GM19452 (cell line): ENCODE results near the gene TM7SF2.

ENCODE experiments used
- ATAC-seq: cut with Tn5 transposase; IDR thresholded peaks from one replicate; pipeline ENCODE4 v1.9.1; 2021; ENCODE audit not compliant: unreplicated experiment

Gene TM7SF2

DNA sequence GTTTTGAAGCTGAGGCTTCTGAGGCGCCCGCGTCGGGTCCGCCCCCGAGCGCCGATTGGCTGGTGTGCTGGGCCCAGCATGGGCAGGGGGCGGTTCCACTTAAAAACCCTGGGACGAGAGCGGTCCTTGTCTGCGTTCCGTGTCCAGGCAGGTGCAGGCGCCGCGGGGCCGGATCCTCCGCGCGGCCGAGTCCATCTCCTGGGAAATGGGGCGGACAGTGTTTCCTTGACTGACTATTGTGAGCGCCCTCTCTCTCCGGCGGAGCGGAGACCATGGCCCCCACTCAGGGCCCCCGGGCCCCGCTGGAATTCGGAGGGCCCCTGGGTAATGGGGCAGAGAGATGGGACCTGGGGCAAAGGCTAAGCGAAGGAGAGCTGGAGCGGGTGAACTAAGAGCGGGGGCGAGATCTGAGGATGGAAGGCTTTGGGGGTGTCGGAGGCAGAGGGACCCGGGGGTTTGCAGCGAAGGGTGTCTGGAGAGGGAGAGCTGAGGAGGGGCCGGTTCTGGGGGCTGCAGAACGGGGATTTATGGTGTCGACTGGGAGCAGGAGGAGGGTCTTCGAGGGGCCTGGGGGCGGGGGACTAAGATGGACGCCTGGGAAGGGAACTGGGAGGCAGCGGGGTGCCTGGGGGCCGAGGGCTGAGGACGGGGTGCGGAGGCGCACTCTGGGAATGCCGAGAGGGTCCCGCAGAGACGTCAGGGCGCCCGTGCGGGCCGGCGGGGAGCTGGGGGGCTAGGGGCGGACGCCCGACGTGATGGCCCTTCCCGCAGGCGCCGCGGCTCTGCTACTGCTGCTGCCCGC, at the start of gene TM7SF2:
TSS of gene TM7SF2 (plus strand) at position 129 of the 802 bp plus-strand sequence. CDS start at position 273, 144 bp downstream.
- peak; percentile 58 for ATAC-seq

DNA sequence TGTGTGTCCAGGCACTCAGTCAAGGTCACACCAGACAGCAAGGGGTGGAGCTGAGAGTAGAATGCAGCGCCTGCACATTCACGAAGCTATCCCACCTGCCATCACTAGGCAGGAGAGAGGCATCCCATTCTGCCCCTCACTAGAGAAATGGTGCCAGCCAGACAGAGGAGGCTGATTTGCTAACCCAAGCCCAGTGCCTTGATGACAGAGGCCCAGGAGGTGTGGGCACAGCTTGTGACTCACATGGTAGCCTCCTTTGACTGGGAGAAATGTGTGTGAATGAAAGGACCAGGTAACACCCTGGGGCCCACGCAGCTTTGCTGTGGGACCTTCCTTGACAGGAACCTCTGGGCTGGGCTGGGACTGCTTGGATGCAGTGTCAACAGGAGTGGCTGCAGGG, 48.1 kb upstream of the TM7SF2 start:
- ATAC-seq, result no peak

DNA sequence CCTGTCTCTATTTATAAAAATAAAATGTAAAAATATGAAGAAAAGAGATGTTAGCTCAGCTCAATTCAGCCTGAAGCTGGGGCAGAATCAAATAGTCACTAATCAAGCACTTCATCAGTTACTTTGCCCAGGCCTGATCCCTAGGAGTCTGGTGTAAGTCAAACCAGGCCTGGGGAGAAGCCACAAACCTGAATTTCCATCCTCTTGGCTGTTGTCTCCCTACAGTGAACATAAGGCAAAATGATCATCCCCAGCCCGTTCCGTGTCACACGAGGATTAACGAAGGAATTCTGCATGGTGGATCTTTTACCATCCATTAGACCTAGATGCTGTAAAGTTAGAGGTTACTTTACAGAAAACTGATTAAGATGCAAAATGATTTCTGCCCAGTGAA, 46.8 kb upstream of the TM7SF2 start:
- ATAC-seq, result no peak

DNA sequence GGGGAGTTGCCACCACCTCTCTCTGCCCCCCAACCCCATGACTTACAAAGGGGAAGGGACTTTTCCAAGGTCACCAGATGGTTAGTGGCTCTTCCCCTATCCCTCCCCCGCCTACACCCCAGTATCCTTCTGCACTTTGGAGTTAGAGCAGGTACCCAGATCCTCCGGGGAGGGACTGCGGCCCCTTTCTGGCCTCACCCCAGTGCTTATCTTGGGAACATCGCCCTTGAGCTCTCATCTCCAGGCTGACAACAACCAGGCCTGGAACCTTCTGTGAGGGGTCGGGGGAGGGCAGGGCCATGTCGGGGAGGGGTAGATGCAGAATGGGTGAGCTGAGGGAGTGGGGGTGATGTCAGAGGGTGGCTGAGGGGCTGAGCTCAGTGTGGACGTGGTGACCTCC, 45.8 kb upstream of the TM7SF2 start:
- ATAC-seq, result no peak

DNA sequence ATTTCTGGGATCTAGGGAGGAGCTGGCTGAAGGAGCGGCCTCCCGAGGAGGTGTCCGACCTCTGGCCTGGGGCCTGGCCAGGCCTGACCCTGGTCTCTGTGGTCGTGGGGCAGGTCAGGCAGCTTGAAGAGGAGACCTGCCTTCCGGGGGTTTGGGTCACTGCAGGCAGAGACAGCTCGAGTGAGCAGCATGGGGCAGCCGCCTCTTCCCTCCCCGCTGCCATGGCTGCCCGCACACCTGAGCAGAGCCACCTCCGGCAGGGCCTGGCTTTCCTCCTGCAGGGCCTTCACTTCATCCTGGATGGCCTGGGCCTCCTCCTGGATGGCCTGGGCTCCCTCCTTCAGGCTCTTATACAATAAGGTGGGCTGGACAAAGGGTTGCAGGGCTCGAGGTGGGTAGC, 45.4 kb upstream of the TM7SF2 start:
- no peak for ATAC-seq

DNA sequence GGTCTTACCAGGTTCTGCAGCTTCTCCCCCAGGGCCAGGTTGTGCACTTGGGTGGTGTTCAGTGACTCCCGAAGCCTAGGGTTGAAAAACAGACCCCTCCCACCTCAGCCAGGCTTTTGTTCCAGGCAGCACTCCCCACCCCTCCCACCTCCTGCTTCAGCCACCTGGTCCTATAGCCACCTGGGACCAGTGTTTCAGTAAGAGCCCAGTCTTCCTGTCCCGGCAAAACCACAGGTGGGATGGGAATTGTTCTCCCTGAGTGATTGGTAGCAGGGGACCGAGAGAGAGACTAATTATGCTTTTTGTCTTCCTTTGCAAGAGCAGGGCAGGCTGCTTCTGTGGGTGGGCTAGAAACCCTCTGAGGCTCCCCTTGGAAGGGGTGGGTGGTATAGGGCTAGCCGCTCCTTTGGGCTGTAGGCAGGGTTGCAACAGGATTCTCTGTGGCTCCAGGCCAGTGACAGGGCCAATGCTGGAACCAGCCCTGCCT, 44.8 kb upstream of the TM7SF2 start:
- no peak for ATAC-seq

DNA sequence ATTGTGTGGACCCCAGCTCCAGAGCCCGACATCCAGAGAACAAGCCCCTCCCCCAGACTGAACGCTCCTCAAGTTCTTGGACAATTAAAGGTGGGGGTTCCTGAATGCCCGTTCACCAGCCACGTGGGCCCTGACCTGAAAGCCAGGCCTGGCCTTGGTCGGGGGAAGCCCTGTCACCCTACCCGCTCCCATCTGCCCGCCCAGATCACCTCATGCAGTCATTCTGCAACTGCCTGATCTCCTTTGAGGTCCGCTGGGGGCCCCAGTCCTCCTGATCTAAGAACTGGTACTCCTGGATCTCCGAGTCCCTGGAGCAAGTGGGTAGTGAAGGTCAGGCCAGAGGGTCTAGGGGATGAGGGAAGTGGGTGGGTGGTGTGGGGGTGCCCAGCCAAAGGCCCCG, 44.2 kb upstream of the TM7SF2 start:
- ATAC-seq, result no peak

DNA sequence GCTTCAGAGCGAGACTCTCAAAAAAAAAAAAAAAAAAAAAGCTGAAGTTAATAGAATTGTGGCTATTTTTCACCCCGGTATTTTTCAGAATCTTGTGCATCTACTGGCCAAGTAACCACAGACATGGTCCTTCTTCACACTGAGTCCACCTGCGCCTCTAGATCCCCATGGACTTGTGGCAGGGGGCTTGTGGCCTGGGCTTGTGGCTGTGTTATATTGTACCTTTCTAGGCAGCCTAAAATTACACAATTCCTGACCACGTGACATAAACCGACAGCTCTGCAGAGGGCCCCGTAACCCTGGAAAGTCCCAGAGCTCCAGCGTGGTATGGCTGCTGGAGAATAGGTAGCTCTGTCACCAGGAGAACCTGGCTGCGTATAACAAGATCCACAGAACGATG, 42.5 kb upstream of the TM7SF2 start:
- ATAC-seq, result no peak

DNA sequence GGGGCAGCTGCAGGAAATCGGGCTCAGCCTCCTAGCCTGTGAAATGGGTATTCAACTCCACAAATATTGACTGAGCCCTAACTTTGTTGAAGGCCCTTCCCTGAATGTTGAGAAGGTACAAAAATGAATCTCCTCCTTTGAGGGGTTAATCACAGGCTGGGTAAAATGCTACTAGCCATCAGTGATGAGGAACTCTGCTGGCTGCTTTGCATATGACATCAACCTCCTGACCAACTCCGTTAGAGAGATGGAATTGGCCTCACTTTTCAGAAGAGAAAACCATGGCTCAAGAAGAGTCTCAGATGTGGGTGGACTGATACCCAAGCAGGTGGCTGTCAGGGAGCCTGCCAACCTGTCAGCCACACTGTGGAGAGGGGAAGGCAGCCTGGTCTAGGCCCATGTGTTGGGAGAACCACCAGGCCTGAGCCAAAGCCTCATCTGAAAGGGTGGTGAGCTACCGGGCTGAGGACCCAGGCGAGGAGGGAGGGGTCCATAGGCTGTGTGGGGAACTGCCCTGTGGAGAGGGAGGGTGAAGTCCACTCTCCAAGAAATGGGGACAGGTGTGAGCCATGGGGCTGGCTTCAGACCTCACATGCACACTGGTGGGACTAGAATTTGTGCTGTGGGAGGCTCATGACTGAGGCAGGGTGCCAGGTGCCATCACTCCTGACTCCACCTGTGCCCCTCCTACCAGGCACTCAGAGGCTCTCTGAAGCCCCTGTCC, 39.6 kb upstream of the TM7SF2 start:
- ATAC-seq, result no peak

DNA sequence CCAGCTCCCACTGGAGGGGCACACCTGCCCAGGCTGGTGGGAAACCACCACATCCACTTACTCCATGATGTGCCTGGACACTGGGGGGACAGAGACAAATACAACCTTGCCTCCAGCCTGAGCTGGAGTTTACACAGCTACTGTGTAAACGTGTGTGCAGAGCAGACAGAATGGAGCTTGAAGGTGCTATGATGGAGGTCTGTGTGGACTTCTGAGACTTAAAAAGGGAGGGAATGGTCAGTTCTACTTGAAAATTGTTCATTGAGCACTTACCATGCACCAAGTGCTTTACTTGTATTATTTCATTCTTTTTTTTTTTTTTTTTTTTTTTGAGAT, 39.1 kb upstream of the TM7SF2 start:
- no peak for ATAC-seq

DNA sequence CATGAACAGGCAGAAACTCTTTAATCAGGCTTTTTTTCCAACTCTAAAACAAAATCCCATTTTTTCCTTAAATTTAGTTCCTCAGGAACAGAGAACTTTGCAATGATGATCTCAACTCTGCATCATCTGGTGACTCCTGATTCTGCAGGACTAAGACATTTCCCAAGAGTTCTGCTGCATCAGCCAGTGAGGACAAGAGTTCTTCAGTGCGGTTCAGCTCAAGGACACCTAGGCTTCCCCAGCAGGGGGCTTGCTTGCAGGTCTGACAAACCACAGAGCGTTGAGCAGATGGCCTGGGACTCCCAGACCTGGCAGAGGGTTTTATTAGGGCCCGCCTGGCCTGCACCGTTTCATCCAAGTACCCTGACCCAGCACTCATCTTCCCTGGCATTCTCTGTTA, 34.2 kb upstream of the TM7SF2 start:
- ATAC-seq, result no peak

DNA sequence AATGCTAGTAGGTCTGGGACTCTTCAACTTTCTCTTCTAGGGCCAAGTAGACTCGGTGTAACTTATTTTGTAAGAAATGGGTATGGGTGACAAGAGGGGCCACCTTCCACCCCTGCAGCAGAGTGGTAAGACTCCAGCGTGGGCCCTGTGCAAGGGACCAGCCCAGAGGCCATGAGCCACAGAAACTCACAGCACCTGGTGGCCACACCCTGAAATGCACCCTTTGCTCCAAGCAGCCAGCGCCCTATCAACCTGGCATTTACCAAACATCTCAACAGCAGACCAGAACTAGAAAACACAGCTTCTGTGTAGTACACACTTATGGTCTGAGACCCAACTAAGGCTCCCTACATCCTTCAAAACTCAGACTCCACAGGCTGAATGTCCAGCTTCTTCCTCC, 33.5 kb upstream of the TM7SF2 start:
- ATAC-seq, result no peak

DNA sequence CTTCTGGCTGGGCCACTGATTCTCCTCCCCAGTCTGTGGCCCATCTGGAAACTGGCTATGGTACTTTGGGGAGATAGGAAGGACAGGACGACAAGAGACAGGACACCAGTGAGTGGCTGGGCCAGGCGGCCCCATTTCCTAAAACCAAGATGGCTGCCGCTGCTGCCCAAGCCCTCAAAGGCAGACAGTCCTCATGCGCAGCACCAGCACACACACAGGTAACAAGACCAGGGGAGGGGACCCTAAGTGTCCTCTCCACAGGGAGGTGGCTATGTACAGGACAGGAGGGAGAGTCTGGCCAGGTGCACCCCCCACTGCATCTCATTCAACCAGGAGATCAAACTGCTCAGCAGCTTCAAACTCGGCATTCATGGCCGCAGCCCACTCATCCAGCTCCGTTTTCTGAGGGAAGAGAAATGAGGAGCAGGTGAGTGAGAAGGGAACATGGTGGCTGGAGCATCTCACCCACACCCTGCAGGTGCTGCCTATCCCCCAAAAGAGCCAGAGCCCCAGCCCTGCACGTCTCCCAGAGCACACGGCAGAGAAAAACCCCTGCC, 32.8 kb upstream of the TM7SF2 start:
- ATAC-seq, result no peak

DNA sequence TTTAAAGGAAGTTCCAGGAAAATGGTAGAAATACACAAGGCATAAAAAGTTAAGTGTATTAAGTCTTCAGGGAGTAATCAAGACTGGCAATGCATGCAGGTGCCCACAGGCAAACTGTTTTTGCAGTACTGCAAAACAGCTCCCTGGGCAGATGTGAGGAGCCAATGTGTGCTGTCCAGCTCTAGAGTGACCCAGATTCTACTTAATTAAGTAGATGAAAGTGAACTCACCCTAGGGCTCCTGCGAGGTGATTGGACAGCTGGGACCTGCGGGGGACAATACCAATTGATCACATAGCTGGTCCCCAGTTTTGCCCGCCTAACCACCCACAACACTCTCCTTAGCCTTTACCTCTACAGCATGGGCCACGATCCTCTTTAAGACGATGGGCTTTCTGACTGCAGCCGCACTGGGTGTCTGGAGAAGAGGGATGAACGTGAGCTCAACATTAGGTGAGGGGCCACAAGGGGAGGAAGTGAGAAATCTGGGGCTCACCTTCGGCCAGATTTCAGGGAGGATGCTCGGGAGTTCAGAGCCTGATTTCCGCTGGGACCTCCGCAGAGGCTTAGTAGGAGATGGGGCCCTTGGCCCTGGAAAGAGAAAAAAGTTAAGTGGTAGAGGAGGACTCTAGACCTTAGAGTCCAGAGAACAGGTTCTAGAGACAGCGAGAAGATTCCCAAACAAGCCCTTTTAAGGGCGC, 28.4 kb upstream of the TM7SF2 start:
- no peak for ATAC-seq

DNA sequence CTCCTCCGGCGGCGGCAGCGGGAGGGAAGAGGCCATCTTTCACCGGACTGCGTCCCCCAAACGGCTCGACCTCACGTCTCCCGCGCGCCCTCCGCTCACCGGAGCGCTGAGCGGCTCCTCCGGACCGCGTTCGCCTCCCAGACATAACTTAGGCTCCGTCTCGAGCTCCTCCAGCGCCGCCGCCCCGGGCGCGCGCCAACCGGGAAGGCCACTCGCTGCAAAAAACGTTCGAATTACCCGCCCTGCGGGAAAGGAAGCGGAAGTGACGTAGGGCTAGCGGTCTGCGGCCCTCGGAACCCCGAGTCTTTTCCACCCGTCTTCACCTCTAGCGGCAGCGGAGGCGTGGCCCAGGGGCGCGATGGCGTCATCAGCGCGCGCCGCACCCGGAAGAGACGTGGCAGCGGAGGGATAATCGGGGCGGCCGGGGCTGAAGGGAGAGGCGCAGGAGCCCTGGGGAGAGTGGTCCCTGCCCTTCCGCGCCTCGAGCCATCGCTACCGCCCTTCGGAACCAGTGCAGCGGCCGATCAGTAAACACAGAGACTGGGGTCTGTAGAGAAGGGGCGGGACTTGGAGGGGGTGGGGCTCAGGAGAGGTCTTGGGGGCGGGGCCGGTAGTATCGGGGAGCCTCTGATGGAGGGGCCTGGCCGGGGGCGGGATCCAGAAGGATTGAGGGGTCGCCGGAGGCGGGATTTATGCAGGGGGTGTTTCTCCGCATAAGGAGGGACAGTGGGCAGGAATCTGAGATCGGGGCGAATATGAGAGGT, 27.7 kb upstream of the TM7SF2 start, which contains the start of the genes CDCA5 and ZFPL1:
TSS of gene CDCA5 (minus strand) at position 207 of the 764 bp plus-strand sequence. CDS start at position 145, 62 bp downstream.
TSS of gene ZFPL1 (plus strand) at position 389 of the 764 bp plus-strand sequence. CDS start 477 bp downstream, outside the sequence.
- peak; percentile 79 for ATAC-seq

DNA sequence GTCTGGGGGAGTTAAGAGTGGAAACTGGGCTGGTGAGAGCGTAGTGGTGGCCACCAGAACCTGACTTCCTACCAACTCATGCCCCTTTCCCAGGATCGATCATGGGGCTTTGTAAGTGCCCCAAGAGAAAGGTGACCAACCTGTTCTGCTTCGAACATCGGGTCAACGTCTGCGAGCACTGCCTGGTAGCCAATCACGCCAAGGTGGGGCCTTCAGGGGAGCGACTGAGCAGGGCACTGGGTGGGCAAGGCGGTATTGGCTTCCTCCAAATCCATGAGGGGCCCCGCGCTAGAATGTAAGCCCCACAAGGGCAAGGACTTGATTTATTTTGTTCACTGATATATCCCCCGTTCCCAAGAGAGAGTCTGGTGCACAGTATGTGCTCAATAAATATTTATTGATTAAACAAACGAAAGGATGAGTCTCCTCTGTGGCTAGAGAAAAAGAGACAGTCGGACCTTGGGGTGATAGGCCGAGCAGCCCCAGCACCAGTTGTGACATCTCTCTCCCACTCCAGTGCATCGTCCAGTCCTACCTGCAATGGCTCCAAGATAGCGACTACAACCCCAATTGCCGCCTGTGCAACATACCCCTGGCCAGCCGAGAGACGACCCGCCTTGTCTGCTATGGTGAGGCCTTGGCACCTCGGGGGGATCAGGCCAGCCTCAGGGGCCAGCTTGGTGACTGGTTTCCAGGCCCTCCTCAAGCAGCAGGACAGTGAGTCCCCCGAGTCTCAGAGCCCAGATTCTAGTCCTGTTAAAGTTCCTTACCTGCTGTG, 26.9 kb upstream of the TM7SF2 start:
- no peak for ATAC-seq

DNA sequence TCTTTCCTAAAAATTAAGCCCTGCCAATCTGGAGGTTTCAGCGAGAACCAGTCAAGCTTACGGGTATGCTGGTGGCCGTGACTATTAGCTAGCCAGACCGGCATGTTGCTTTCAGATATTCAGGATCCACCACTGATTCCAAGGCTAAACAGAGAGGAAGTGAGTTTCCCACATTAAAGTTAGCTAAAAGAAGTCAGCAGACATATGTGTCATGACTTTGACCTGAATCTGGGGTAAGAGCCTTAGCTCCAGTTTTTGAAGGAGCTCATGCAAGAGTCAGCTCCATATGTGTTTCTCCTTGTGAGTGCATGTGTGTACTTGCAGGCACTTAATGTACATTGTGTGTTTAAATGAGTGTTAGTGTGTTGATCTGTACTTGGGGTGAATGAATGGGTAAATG, 26.2 kb upstream of the TM7SF2 start:
- ATAC-seq, result no peak

DNA sequence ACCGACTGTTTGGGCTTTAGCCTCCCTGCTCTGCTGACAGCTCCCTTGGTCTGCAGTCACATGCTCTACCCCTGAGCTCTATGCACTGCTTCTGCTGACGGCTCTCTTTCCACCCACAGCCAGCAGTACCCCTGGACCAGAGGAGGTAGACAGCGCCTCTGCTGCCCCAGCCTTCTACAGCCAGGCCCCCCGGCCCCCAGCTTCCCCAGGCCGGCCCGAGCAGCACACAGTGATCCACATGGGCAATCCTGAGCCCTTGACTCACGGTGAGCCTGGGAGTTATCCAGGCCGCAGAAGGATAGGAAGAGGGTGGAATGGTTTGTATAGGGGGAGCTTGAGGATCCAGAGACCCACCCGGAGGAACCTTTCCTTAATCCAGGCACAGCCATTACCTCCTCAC, 24.9 kb upstream of the TM7SF2 start:
- no peak for ATAC-seq

DNA sequence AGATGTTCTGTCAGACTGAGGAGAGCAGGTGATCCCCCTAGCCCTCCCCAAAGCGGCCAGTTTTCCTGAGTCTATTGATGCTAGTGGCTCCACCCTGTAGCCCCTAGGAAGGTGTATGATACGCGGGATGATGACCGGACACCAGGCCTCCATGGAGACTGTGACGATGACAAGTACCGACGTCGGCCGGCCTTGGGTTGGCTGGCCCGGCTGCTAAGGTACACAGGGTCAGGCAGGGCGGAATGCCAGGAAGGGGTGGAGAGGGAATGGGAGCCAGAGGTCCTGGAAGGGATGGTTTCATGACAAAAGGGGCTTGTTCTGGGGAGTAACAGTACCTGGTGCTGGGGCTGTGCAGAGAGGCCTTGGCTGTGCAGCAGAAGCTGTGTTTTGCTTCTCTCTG, 24.5 kb upstream of the TM7SF2 start:
- ATAC-seq, result no peak

DNA sequence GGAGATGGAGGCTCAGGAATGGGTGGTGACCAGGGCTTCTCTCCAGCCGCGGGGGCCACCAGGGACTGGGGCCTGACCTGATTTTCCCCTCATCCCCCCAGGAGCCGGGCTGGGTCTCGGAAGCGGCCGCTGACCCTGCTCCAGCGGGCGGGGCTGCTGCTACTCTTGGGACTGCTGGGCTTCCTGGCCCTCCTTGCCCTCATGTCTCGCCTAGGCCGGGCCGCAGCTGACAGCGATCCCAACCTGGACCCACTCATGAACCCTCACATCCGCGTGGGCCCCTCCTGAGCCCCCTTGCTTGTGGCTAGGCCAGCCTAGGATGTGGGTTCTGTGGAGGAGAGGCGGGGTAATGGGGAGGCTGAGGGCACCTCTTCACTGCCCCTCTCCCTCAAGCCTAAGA, 23.8 kb upstream of the TM7SF2 start:
- ATAC-seq, result no peak
